PC-9 (cell line): ENCODE results near the gene NRAS. TPM values are rescaled to one million over a fixed set of nuclear protein-coding genes. Genes with fewer than 3 reads are reported as not detected.

ENCODE experiments used
- BruUV-seq: library from RNA; stranded (reverse); fragments of 400-500 nt; replicated peaks from 2 replicates; lab custom pipeline; 2021; lab: Mats Ljungman, UMichigan
- CTCF ChIA-PET: fragments of 300-600 bp; sonication (Branson Sonifier 250); formaldehyde crosslinking; loops from one replicate; lab custom pipeline; 2022; ENCODE audit warnings: antibody characterized with exemption; lab: Charles Lee
- POLR2A ChIA-PET: fragments of 300-600 bp; sonication (Branson Sonifier 250); formaldehyde crosslinking; loops from one replicate; lab custom pipeline; 2022; ENCODE audit warnings: antibody characterized with exemption; ENCODE audit not compliant: unreplicated experiment; lab: Charles Lee
- DNase-seq, 2 experiments: peaks; one replicate each; pipeline versions ENCODE4 v3.0.0 to v3.0.0-alpha.2; 2015 to 2022; ENCODE audit warnings: mixed read lengths in 1 of 2
- H2AFZ ChIP-seq: fragments of 200-600 bp; sonication (generic); 2 replicates; pipeline ENCODE4 v1.8.1; 2017; ENCODE audit warnings: antibody characterized with exemption
- H3F3A ChIP-seq: fragments of 200-600 bp; sonication (generic); 2 replicates; pipeline ENCODE4 v1.8.1; 2017; ENCODE audit warnings: antibody characterized with exemption, mild to moderate bottlenecking, low read depth; ENCODE audit not compliant: insufficient read depth
- H3K27ac ChIP-seq: fragments of 200-600 bp; sonication (generic); 2 replicates; pipeline ENCODE4 v1.6.1; 2016; ENCODE audit warnings: mixed run types
- H3K27me3 ChIP-seq: fragments of 200-600 bp; sonication (generic); 2 replicates; pipeline ENCODE4 v1.6.1; 2016; ENCODE audit warnings: low read depth, mixed run types; ENCODE audit not compliant: insufficient read depth
- H3K36me3 ChIP-seq: fragments of 200-600 bp; sonication (generic); 2 replicates; pipeline ENCODE4 v1.6.1; 2016; ENCODE audit warnings: low read depth, mixed run types
- H3K4me1 ChIP-seq: fragments of 200-600 bp; sonication (generic); replicated peaks from 2 replicates; pipeline ENCODE4 v1.6.1; 2016; ENCODE audit warnings: mixed run types; ENCODE audit not compliant: insufficient read depth
- H3K4me2 ChIP-seq: fragments of 200-600 bp; sonication (generic); 2 replicates; pipeline ENCODE4 v1.6.1; 2017; ENCODE audit warnings: mixed run types
- H3K4me3 ChIP-seq: fragments of 200-600 bp; sonication (generic); 2 replicates; pipeline ENCODE4 v1.6.1; 2016; ENCODE audit warnings: mixed run types
- H3K79me2 ChIP-seq: fragments of 200-600 bp; sonication (generic); 2 replicates; pipeline ENCODE4 v1.6.1; 2017; ENCODE audit warnings: low read depth, mixed run types
- H3K9me2 ChIP-seq: fragments of 200-600 bp; sonication (generic); 2 replicates; pipeline ENCODE4 v1.8.1; 2017; ENCODE audit warnings: mild to moderate bottlenecking; ENCODE audit not compliant: insufficient read depth
- H3K9me3 ChIP-seq: fragments of 200-600 bp; sonication (generic); 2 replicates; pipeline ENCODE4 v1.8.1; 2016; ENCODE audit warnings: low read depth; ENCODE audit not compliant: insufficient read depth
- H4K20me1 ChIP-seq: fragments of 200-600 bp; sonication (generic); 2 replicates; pipeline ENCODE4 v1.8.1; 2017; ENCODE audit not compliant: insufficient read depth
- CTCF ChIP-seq: fragments of 200-600 bp; sonication (generic); conservative IDR thresholded peaks from 2 replicates; pipeline ENCODE4 v1.6.1; 2017; ENCODE audit warnings: mixed run types, antibody characterized with exemption, mild to moderate bottlenecking, moderate library complexity
- EZH2 ChIP-seq: fragments of 200-600 bp; sonication (generic); IDR thresholded peaks from 2 replicates; pipeline ENCODE4 v1.8.0; 2017; ENCODE audit warnings: antibody characterized with exemption, low read depth
- intact Hi-C: fragments of 100-400 bp; cut with micrococcal nuclease; formaldehyde crosslinking; loops from one replicate; pipeline ENCODE4 v1.10.0; 2022; ENCODE audit not compliant: unreplicated experiment
- total RNA-seq: library from RNA; stranded (reverse); gene quantifications from 2 replicates; pipeline ENCODE4 v1.2.3, GENCODE V29; 2021

Gene NRAS
- total RNA-seq, 1 experiment from 2014 or later = 37.8 TPM

- DNase-seq = no peak
- ChIA-PET CTCF (no interaction called here), POLR2A (no interaction called here)
- Histone ChIP-seq H3K4me2 (no peak overlapping the region), H3K36me3 (peaks cover 86% of the 10 kb centered on the region), H3K27ac (no peak overlapping the region), H3K9me2 (no peaks in the 10 kb centered on the region), H3K79me2 (peaks cover 95% of the 10 kb centered on the region), H3K4me1 (no peaks in the 10 kb centered on the region), H3K9me3 (no peaks in the 10 kb centered on the region), H2AFZ (no peak overlapping the region), H3K4me3 (no peak overlapping the region), H4K20me1 (peaks cover 99% of the 10 kb centered on the region), H3F3A (peaks cover 19% of the 10 kb centered on the region; the same call in 1 of the 2 replicates), H3K27me3 (no peaks in the 10 kb centered on the region)
- no TSS peak for BruUV-seq
- intact Hi-C loops = no loop called here
- TF ChIP-seq EZH2 (no peak), CTCF (no peak)
These were observed 23.8 kb upstream of the NRAS start for GRCh38 chr1:114740331-114740730.

- Histone ChIP-seq H4K20me1 (peaks cover 87% of the 10 kb centered on the region), H3K4me3 (no peak overlapping the region), H3K4me2 (no peak overlapping the region), H3K79me2 (peaks cover 82% of the 10 kb centered on the region), H3K9me3 (no peaks in the 10 kb centered on the region), H3K9me2 (no peaks in the 10 kb centered on the region), H3K27ac (no peak overlapping the region), H2AFZ (no peak overlapping the region), H3K36me3 (peaks cover 90% of the 10 kb centered on the region), H3K27me3 (no peaks in the 10 kb centered on the region), H3F3A (peaks cover 24% of the 10 kb centered on the region; the same call in 1 of the 2 replicates), H3K4me1 (no peaks in the 10 kb centered on the region)
- no peak for DNase-seq
- ChIA-PET CTCF (no interaction called here), POLR2A (interaction anchor here (0.6 kb wide), 1 partner anchor 304 kb away, joined by 5 read pairs; no protein-coding TSS in a partner anchor)
- intact Hi-C loops = no loop called here
- no TSS peak for BruUV-seq
- no peak for TF ChIP-seq CTCF
- TF ChIP-seq EZH2 = no peak
These were observed 20.8 kb upstream of the NRAS start for GRCh38 chr1:114737314-114737849.

- CTCF ChIA-PET = no interaction called here
These were observed 18.9 kb upstream of the NRAS start for GRCh38 chr1:114735479-114735878.

More at GRCh38 chr1:114735479-114735878, 18.9 kb upstream of the NRAS start:
- Histone ChIP-seq H3K4me2 (no peak overlapping the region), H3K27ac (no peak overlapping the region), H3K9me2 (no peaks in the 10 kb centered on the region), H3K4me3 (no peak overlapping the region), H3K79me2 (peaks cover 81% of the 10 kb centered on the region), H3K4me1 (no peaks in the 10 kb centered on the region), H4K20me1 (peaks cover 83% of the 10 kb centered on the region), H3K36me3 (peaks cover 93% of the 10 kb centered on the region), H3K27me3 (no peaks in the 10 kb centered on the region), H3F3A (peaks cover 34% of the 10 kb centered on the region; the same call in 1 of the 2 replicates), H3K9me3 (no peaks in the 10 kb centered on the region), H2AFZ (no peak overlapping the region)
- BruUV-seq = no TSS peak
- DNase-seq = no peak
- POLR2A ChIA-PET = no interaction called here
- intact Hi-C loops = no loop called here
- TF ChIP-seq EZH2 (no peak), CTCF (no peak)
